ENCODE data around the gene ATP8A2.
"Not testable (repeated sequence)": the region's sequence is repeated elsewhere in the genome, so short reads cannot be mapped to it uniquely, and the experiment has no call there.

ATP8A2 gene

GRCh38 chr13:25819856-25820530, 448.2 kb downstream of the ATP8A2 start:
- no peak for DNase-seq

- DNase-seq, result no peak
Observed at GRCh38 chr13:25821776-25822175, 450.0 kb downstream of the ATP8A2 start.

- DNase-seq, result not testable (repeated sequence)
Observed at GRCh38 chr13:25827221-25827620, 455.4 kb downstream of the ATP8A2 start.

GRCh38 chr13:25827831-25828465, 456.2 kb downstream of the ATP8A2 start:
- no peak for DNase-seq

GRCh38 chr13:25833761-25834160, 462.0 kb downstream of the ATP8A2 start:
- no peak for DNase-seq

- DNase-seq, result no peak
Observed at GRCh38 chr13:25836574-25837336, 465.0 kb downstream of the ATP8A2 start.

GRCh38 chr13:25839371-25839770, 467.6 kb downstream of the ATP8A2 start:
- no peak for DNase-seq

DNA sequence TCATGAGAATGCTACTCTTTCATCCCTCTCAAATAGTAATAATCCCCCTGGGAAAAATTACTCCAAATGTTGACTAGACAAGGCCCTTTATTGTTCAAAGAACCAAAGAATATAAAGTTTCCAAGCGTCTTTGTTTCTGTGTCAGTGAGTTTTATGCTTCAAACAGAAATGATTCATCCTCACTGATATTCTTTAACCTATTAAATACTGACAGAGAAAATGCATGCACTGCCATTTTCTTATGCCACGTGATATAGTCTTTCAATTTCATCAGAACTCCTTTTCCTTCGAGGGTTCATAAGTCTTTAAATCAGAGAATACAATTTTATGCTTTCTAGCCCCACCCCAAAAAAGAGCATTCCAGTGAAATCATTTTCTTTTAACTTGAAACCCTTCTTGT, 468.5 kb downstream of the ATP8A2 start:
- no peak for DNase-seq

DNA sequence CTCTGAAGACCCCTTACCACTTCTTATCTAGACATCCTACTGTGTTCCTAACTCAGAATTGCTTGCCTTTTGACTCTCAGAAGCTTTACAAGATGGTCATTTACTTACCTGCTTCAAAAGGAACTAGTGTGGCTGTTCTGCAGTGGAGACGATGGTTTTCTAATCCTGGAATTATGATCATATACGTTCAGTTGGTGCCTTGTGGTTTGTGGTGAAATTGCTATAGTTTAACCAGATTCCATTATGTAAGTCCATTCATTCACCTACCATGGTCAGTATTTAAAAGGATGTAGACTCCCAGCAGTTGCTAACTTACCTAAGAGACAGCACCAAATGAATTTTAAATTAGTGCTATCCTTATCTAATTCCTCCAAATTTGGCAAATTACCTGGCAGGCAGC, 469.2 kb downstream of the ATP8A2 start:
- DNase-seq, result no peak

GRCh38 chr13:25843692-25844091, 471.9 kb downstream of the ATP8A2 start:
- DNase-seq, result no peak

- no peak for DNase-seq
Observed at GRCh38 chr13:25844559-25845434, 473.0 kb downstream of the ATP8A2 start.

DNA sequence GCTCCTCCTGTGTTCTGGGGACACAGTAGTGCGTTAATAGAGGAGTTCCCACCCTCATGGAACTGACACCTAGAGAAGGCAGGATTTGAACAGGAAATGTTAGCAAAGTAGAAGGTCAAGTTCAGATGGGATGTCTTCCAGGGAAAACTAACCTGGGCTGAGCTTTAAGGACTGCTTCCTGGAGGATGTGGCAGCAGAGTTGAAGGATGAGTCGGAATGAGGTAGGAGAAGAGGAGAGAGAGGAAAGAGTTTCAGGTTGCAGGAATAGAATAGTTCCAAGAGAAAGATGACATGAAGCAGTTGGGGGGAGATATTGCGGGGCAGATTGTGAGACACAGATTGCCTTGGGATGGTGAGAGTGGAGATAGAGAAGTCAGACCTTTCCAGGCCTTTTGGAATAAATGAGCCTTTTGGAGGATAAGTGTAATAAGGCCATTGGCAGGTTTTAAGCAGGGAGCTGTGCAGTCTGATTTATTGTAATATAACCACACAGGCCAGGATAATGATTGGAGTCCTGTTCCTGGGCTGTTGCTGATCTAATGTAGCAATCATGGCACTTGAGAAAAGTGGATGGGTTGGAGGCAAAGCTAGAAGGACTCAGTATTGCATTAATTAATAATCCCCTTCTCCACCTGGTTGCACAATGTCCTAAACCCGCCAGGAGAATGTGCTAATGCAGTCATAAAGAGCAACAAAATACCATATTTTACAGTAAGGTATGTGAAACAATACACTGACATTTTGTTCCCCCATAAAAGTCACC, 474.6 kb downstream of the ATP8A2 start:
- no peak for DNase-seq

DNA sequence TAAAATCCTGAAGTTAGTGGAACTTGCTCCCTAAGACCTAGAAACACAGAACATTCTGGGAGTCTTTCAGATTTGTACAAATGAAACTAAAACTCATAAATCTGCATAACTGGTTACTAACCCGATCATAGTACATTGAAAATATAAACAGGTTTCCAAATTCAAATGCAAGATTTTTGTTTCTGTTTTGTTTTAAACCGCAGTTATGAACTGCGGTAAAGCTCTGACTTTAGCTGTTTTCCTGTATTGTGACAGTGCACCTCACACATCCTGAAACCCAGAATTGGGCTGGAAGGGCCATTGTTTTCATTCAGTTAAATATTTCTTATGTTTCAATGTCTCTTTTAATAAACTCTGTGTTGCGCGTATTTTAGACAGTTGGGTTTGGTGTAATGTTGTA, 475.4 kb downstream of the ATP8A2 start:
- DNase-seq, result no peak

DNA sequence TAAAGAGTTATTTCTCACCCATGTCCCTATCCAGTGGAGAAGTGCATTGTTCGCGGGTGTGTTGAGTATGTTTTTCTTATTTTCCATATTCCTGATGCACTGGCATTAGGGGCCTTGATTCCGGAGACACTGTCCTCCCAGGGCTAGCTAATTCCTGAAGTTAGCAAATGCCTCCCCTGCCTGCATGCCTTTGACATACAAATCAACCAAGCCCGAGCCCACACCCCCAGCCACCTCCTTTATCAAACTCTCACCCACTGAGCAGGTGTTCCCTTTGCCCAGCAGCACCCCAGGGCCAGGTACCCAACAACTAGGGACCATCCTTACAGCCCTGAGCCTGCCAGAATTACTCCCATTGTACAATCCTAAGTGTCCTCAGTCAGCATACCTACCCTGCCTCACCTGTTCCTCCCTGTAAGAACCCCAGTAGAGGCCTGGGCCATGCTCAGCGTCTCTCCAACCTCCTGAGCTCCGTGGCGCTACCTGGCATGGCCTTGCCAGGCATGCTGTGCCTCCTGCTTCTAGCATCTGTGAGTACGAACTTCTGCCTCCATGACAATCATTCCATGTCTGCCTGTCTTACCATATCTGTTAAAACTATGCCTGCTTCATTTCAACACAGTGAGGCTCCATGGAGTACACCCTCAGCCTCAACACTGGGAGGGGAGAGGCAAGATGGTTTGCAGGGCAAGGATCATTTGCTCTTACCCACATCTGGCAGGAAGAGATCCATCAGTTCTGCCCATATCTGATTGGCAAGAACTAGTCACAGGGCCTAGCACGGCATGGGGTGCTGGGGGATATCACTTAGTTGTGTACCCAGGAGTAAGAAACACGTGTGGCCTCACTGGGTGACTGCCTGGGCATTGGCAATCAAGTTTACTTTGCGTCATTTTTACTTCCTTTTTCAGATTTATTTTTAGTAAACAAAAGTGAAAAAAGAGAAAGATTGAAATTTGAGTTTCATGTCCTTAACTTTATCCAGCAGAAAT, 476.2 kb downstream of the ATP8A2 start:
- no peak for DNase-seq

DNA sequence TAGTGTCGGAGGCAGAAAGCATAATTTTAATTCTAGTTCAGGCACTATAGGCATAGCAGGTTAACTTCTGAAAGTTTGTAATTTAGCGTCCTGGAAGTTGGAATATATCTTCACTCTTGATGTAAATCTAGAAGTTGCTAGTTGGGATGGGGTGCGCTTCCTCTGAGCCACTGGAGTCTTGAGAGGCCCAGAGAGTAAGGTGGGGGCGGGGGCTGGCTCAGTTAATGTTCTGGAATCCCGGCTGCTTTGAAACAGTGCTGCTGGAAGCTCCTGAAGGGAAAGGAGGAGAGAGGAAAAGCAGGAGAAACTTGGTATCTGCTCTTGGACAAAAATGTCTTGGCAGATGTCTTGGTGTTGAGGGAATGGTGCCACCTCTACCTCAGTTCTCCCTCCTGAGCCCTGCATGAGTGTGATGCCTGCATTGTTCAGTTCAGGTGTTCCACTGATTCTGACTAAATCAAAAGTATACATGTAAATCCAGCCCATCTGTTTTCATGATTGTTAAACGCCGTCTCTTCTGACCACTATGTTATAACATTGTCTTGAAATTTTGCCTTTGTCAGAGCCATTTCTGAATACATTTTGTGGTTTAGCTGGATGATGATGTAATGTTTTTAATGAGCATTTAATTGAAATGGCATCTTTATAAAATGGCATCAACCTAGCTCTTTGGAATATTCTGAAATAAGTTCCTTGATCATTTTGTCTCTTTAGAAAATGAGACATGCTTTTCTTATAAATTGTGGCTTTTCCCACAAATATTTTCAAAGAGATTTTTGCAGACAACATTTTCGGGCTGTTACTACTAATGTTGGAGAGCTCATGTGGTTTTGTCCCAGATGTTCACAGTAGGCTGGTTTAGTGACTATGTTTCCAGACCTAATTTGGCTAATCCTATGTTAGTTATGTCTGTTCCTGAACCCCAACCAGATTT, 477.3 kb downstream of the ATP8A2 start:
- no peak for DNase-seq

- DNase-seq, result no peak
Observed at GRCh38 chr13:25857830-25858229, 486.1 kb downstream of the ATP8A2 start.

DNA sequence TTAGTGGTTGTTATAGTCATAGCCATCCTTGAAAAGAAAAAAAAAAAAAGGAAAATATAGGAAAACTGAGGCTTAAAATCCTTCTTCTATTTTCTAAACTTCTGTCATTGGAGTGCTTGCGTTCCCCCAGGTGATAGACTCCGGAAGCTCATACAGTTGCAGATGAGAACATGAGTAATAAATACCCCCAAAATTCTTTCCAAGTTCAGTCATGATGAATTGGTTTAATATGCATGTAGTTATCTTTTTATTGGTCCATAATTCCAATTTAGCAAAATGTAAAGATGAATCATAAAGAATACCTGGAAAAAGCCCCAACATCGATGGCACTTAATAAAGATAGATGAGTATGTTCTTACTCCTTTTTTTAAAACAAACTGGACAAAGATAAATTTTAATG, 487.8 kb downstream of the ATP8A2 start:
- DNase-seq, result no peak

DNA sequence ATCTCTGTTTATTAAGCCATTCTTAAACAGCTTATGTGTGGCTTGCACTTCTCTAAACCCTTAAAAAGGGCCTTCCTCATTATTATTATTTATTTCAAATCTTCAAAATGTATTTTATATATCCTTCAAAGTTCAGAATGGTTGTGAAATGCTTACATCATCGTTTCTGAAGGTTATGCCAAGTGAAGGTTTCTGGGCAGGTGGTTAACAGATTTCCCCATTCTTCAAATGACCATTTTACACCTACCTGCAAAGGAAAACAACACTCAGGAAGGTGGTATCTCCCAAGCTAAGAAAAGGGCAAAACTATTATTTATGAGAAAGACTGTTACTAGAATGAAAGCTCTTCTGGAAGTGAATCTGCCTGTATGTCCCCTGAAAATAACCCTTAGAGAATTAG, 488.5 kb downstream of the ATP8A2 start:
- DNase-seq, result no peak

GRCh38 chr13:25860862-25861261, 489.1 kb downstream of the ATP8A2 start:
- DNase-seq, result no peak

DNA sequence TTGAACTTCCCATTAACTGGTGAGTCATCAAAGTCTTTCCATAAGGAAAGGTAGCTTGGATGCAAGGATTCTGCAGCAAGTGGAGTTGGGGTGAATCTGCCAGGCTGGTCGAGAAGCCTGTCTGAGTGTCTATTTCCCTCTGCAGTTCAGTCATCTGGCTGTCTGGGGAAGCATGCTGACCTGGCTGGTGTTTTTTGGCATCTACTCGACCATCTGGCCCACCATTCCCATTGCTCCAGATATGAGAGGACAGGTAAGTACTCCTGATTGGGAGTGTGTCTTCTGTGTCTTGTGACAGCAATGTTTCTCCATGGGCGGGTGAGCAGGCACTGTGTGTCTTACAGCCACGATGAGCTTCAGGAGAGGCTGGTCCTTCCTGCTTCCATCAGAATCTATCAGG, 490.4 kb downstream of the ATP8A2 start:
- no peak for DNase-seq
